A549 (cell line): Measurements from ENCODE around the gene TMEM38A.

ENCODE experiments used
- CHD4 ChIP-seq: fragments of 200-600 bp; sonication (generic); IDR thresholded peaks from 2 replicates; pipeline ENCODE4 v1.6.1; 2016; ENCODE audit warnings: antibody characterized with exemption, mild to moderate bottlenecking, borderline replicate concordance
- CTCF ChIP-seq: fragments of >200 bp; sonication (Bioruptor Twin); formaldehyde crosslinking; IDR thresholded peaks from 3 replicates; pipeline ENCODE4 v1.5.1; 2016
- ESRRA ChIP-seq: fragments of 150-350 bp; IDR thresholded peaks from 2 replicates; pipeline ENCODE4 v1.6.1; 2014; ENCODE audit warnings: mild to moderate bottlenecking, low read length, borderline replicate concordance
- HEYL ChIP-seq: fragments of 250-450 bp; sonication (Bioruptor Pico); IDR thresholded peaks from 2 replicates; pipeline ENCODE4 v1.8.0; 2021; ENCODE audit warnings: mild to moderate bottlenecking, moderate library complexity
- KDM5A ChIP-seq: fragments of 200-600 bp; sonication (generic); IDR thresholded peaks from 2 replicates; pipeline ENCODE4 v1.6.1; 2016; ENCODE audit warnings: antibody characterized with exemption, mild to moderate bottlenecking
- RAD21 ChIP-seq, 2 experiments: fragments of >200 bp in 1 of 2; sonication (Bioruptor Twin) in 1 of 2; formaldehyde crosslinking in 1 of 2; IDR thresholded peaks in 1 of 2; conservative IDR thresholded peaks in 1 of 2; 2 replicates in 1 of 2; 3 replicates in 1 of 2; pipeline ENCODE4 v1.6.1; 2012 to 2018; ENCODE audit warnings: inconsistent platforms in 1 of 2
- RARB ChIP-seq: fragments of 250-450 bp; sonication (Bioruptor Pico); IDR thresholded peaks from 2 replicates; pipeline ENCODE4 v1.8.0; 2021; ENCODE audit warnings: mild to moderate bottlenecking, moderate library complexity
- SMC3 ChIP-seq: fragments of >200 bp; sonication (Bioruptor Twin); formaldehyde crosslinking; IDR thresholded peaks from 3 replicates; pipeline ENCODE4 v1.6.1; 2018; ENCODE audit warnings: inconsistent platforms
- TF ChIP-seq, protein P1 (sequence below): fragments of 450-650 bp; IDR thresholded peaks from 2 replicates; pipeline ENCODE4 v1.6.1; 2014; ENCODE audit warnings: antibody characterized with exemption
- TF ChIP-seq, protein P2 (sequence below): IDR thresholded peaks from 2 replicates; pipeline ENCODE4 v1.6.1; 2012
- TF ChIP-seq, protein P3 (sequence below): IDR thresholded peaks from 2 replicates; pipeline ENCODE4 v1.6.1; 2012

DNA sequence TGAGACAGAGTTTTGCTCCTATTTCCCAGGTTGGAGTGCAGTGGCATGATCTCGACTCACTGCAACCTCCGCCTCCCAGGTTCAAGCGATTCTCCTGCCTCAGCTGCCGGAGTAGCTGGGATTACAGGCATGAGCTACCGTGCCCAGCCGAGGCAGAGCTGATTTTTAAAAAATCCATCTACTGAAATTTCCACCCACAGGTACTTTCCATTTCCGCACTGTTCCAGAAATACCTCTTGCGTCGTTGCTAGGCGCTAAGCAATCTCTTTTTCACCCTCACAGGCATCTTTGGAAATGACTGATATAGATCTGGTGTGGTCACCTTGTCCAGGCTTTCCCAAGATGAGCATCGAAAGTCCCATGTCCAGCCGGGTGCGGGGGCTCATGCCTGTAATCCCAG lies 9.4 kb downstream of the TMEM38A start:
- TF ChIP-seq CTCF (no peak), SMC3 (no peak), RARB (CRISPR knock-in tag) (no peak), KDM5A (no peak), CHD4 (no peak), HEYL (no peak), ESRRA (no peak), RAD21 (conservative IDR thresholded peaks at IDR 0.05 in 1 of 2, IDR thresholded peaks at IDR 0.05 in 1 of 2) (no peak)
- TF ChIP-seq, protein P1, sequence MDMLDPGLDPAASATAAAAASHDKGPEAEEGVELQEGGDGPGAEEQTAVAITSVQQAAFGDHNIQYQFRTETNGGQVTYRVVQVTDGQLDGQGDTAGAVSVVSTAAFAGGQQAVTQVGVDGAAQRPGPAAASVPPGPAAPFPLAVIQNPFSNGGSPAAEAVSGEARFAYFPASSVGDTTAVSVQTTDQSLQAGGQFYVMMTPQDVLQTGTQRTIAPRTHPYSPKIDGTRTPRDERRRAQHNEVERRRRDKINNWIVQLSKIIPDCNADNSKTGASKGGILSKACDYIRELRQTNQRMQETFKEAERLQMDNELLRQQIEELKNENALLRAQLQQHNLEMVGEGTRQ, result no peak
- TF ChIP-seq, protein P2, sequence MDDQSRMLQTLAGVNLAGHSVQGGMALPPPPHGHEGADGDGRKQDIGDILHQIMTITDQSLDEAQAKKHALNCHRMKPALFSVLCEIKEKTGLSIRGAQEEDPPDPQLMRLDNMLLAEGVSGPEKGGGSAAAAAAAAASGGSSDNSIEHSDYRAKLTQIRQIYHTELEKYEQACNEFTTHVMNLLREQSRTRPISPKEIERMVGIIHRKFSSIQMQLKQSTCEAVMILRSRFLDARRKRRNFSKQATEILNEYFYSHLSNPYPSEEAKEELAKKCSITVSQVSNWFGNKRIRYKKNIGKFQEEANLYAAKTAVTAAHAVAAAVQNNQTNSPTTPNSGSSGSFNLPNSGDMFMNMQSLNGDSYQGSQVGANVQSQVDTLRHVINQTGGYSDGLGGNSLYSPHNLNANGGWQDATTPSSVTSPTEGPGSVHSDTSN, result no peak
- TF ChIP-seq, protein P3, sequence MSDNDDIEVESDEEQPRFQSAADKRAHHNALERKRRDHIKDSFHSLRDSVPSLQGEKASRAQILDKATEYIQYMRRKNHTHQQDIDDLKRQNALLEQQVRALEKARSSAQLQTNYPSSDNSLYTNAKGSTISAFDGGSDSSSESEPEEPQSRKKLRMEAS, result no peak
